Activated naive CD4-positive, alpha-beta T cell treated with anti-CD3 and anti-CD28 coated beads for 36 hours (primary cell): Measurements from ENCODE around the gene HAP1. TPM values are rescaled to one million over a fixed set of nuclear protein-coding genes. Genes with fewer than 3 reads are reported as not detected.
"Not testable (repeated sequence)": the region's sequence is repeated elsewhere in the genome, so short reads cannot be mapped to it uniquely, and the experiment has no call there.

Source experiments
- CTCF ChIA-PET: fragments of 350-600 bp; sonication (Branson Sonifier 250); formaldehyde crosslinking; loops from one replicate; lab custom pipeline; 2021; ENCODE audit warnings: antibody characterized with exemption; lab: Charles Lee
- DNase-seq: peaks from one replicate; pipeline ENCODE4 v3.0.0-alpha.2; 2020
- H3K27ac Mint-ChIP-seq: one replicate; pipeline ENCODE4 v1.8.0; 2021; ENCODE audit warnings: mild to moderate bottlenecking, mixed read lengths
- H3K27me3 Mint-ChIP-seq: one replicate; pipeline ENCODE4 v1.8.0; 2021; ENCODE audit warnings: low read depth, mixed read lengths
- H3K36me3 Mint-ChIP-seq: one replicate; pipeline ENCODE4 v1.8.0; 2021; ENCODE audit warnings: low read depth, mixed read lengths
- H3K4me1 Mint-ChIP-seq: one replicate; pipeline ENCODE4 v1.8.0; 2021; ENCODE audit warnings: low read depth, mixed read lengths
- H3K4me3 Mint-ChIP-seq: one replicate; pipeline ENCODE4 v1.8.0; 2021; ENCODE audit warnings: mild to moderate bottlenecking, moderate library complexity, mixed read lengths
- H3K9me3 Mint-ChIP-seq: one replicate; pipeline ENCODE4 v1.8.0; 2021; ENCODE audit warnings: mixed read lengths
- intact Hi-C: fragments of 100-400 bp; cut with micrococcal nuclease; formaldehyde crosslinking; loops from one replicate; pipeline ENCODE4 v1.15.1; 2023
- total RNA-seq, 2 experiments: library from RNA; stranded (reverse); gene quantifications; one replicate each; pipeline ENCODE4 v1.2.3, GENCODE V29; 2021

HAP1 gene, protein sequence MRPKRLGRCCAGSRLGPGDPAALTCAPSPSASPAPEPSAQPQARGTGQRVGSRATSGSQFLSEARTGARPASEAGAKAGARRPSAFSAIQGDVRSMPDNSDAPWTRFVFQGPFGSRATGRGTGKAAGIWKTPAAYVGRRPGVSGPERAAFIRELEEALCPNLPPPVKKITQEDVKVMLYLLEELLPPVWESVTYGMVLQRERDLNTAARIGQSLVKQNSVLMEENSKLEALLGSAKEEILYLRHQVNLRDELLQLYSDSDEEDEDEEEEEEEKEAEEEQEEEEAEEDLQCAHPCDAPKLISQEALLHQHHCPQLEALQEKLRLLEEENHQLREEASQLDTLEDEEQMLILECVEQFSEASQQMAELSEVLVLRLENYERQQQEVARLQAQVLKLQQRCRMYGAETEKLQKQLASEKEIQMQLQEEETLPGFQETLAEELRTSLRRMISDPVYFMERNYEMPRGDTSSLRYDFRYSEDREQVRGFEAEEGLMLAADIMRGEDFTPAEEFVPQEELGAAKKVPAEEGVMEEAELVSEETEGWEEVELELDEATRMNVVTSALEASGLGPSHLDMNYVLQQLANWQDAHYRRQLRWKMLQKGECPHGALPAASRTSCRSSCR
- not detected for total RNA-seq

GRCh38 chr17:41734139-41734948 is at the start of gene HAP1:
TSS of gene HAP1 (minus strand) at chr17:41734643. CDS start at chr17:41734634, 9 bp downstream.
- H3K27me3 Mint-ChIP-seq: peaks cover 49% of the 10 kb centered on the region
- H3K4me1 Mint-ChIP-seq: peaks cover 3% of the 10 kb centered on the region
- DNase-seq: no peak
- no peak within 1 kb of the TSS for H3K4me3 Mint-ChIP-seq
- H3K9me3 Mint-ChIP-seq: no peaks in the 10 kb centered on the region
- no peaks in the 10 kb centered on the region for H3K36me3 Mint-ChIP-seq
- CTCF ChIA-PET: no interaction called here
- intact Hi-C loops: loop anchor here (10.0 kb wide), 1 partner anchor 130 kb away; the partner anchor contains the start of gene KLHL11
- no peak within 1 kb of the TSS for H3K27ac Mint-ChIP-seq

DNA sequence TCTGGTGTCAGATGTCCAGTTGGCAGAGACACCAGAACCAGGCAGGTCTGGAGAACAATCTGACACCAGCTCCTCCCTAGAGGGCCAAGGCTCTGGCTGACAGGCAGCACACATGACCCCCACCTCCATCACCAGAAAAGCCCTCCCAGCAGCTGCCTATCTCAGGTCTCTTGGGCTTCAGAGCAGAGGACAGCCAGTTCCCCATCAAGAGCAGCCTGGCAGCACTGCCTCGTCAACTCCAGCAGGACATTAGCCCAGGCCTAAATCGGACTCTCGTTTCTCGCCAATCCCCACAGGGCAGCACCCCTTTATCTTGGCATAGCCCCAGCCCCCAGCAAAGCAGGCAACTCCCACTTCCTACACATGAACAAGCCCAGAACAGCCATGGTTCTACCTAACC is 47.7 kb upstream of the HAP1 start:
- intact Hi-C loops: no loop called here
- Mint-ChIP-seq H3K4me1 (peaks cover 13% of the 10 kb centered on the region), H3K27me3 (peaks cover 23% of the 10 kb centered on the region), H3K4me3 (no peak overlapping the region), H3K9me3 (no peaks in the 10 kb centered on the region), H3K36me3 (no peaks in the 10 kb centered on the region), H3K27ac (no peak overlapping the region)
- CTCF ChIA-PET: no interaction called here
- DNase-seq: no peak

GRCh38 chr17:41781404-41782110 is 47.1 kb upstream of the HAP1 start:
- H3K27me3 Mint-ChIP-seq: peaks cover 23% of the 10 kb centered on the region
- H3K27ac Mint-ChIP-seq: no peak overlapping the region
- H3K4me3 Mint-ChIP-seq: no peak overlapping the region
- CTCF ChIA-PET: interaction anchor here (0.7 to 1.6 kb wide), 2 partner anchors 10 to 44 kb away, joined by 4 read pairs; no protein-coding TSS in a partner anchor
- DNase-seq: no peak
- peaks cover 9% of the 10 kb centered on the region for H3K4me1 Mint-ChIP-seq
- intact Hi-C loops: no loop called here
- H3K36me3 Mint-ChIP-seq: no peaks in the 10 kb centered on the region
- no peaks in the 10 kb centered on the region for H3K9me3 Mint-ChIP-seq

- Mint-ChIP-seq H3K27ac (no peak overlapping the region), H3K9me3 (no peaks in the 10 kb centered on the region), H3K4me1 (peaks cover 2% of the 10 kb centered on the region), H3K36me3 (no peaks in the 10 kb centered on the region), H3K4me3 (no peak overlapping the region), H3K27me3 (peaks cover 18% of the 10 kb centered on the region)
- CTCF ChIA-PET: interaction anchor here (0.7 kb wide), 1 partner anchor 8 kb away, joined by 3 read pairs; no protein-coding TSS in a partner anchor
- no peak for DNase-seq
- intact Hi-C loops: no loop called here
Observed at GRCh38 chr17:41779954-41780353, 45.5 kb upstream of the HAP1 start.

GRCh38 chr17:41777574-41778188 is 43.2 kb upstream of the HAP1 start:
- Mint-ChIP-seq H3K27me3 (peaks cover 8% of the 10 kb centered on the region), H3K4me1 (no peaks in the 10 kb centered on the region), H3K9me3 (no peaks in the 10 kb centered on the region), H3K36me3 (no peaks in the 10 kb centered on the region), H3K27ac (no peak overlapping the region), H3K4me3 (no peak overlapping the region)
- CTCF ChIA-PET: interaction anchor here (1.2 kb wide), 1 partner anchor 82 kb away, joined by 3 read pairs; no protein-coding TSS in a partner anchor
- intact Hi-C loops: no loop called here
- no peak for DNase-seq

DNA sequence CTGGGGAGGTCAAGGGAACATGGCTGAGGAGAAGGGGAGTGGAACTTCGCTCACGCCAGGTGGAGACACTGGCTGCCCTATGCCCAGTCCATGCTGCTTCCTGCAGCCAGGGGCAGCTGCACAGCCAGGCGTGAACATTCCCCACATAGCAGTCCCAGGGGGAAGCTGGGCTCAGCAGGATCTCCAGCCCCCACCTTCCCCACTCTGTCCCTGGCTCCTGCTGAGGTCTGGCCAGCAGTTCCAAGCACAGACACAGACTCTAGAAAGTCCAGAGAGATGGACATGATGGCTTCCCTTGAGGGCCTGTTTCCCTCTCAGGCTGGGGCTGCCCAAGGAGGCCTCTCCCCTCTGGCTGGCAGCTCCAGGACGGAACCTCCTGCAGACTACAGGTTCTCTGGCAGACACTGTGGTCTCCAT is 42.7 kb upstream of the HAP1 start:
- Mint-ChIP-seq H3K4me1 (no peaks in the 10 kb centered on the region), H3K36me3 (no peaks in the 10 kb centered on the region), H3K27ac (no peak overlapping the region), H3K4me3 (no peak overlapping the region), H3K9me3 (no peaks in the 10 kb centered on the region), H3K27me3 (peaks cover 4% of the 10 kb centered on the region)
- intact Hi-C loops: no loop called here
- CTCF ChIA-PET: interaction anchor here (1.2 kb wide), 1 partner anchor 81 kb away, joined by 3 read pairs; no protein-coding TSS in a partner anchor
- no peak for DNase-seq

- H3K27ac Mint-ChIP-seq, H3K36me3 Mint-ChIP-seq, H3K4me3 Mint-ChIP-seq, H3K4me1 Mint-ChIP-seq, H3K27me3 Mint-ChIP-seq, DNase-seq, intact Hi-C loops, CTCF ChIA-PET, H3K9me3 Mint-ChIP-seq: not testable (repeated sequence)
Observed at GRCh38 chr17:41776262-41776900, 41.9 kb upstream of the HAP1 start.

- Mint-ChIP-seq H3K4me3 (no peak overlapping the region), H3K9me3 (no peaks in the 10 kb centered on the region), H3K36me3 (no peaks in the 10 kb centered on the region), H3K4me1 (no peaks in the 10 kb centered on the region), H3K27ac (no peak overlapping the region), H3K27me3 (no peaks in the 10 kb centered on the region)
- CTCF ChIA-PET: no interaction called here
- intact Hi-C loops: no loop called here
- no peak for DNase-seq
Observed at GRCh38 chr17:41775394-41776226, 41.2 kb upstream of the HAP1 start.

DNA sequence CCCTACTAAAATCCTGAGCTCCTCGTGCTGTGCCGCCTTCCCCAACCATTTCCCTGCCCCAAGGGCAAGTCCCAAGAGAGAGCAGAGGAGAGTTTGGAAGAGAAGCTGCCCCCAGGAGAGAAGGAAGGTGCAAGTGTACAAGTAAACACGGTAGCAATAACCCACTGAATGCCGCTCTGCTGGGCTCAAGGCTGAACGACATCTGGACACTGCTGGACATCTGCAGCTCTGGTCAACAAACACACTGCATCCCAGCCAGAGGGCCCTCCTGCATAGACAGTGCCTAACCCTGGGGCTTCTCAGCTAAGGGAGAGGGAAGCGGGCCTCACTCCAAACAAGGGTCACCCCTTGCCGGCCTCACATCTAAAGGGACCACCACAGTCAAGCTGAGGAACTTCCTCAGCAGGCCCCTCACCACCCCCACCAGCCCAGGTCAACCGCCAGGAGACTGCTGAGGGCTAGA is 39.3 kb upstream of the HAP1 start:
- Mint-ChIP-seq H3K36me3 (no peaks in the 10 kb centered on the region), H3K9me3 (no peaks in the 10 kb centered on the region), H3K4me3 (no peak overlapping the region), H3K27ac (no peak overlapping the region), H3K27me3 (no peaks in the 10 kb centered on the region), H3K4me1 (no peaks in the 10 kb centered on the region)
- no peak for DNase-seq
- intact Hi-C loops: no loop called here
- CTCF ChIA-PET: interaction anchor here (1.0 kb wide), 1 partner anchor 37 kb away, joined by 3 read pairs; no protein-coding TSS in a partner anchor

GRCh38 chr17:41773190-41773588 is 38.7 kb upstream of the HAP1 start:
- Mint-ChIP-seq H3K4me3 (no peak overlapping the region), H3K27ac (no peak overlapping the region), H3K36me3 (no peaks in the 10 kb centered on the region), H3K27me3 (no peaks in the 10 kb centered on the region), H3K4me1 (no peaks in the 10 kb centered on the region), H3K9me3 (no peaks in the 10 kb centered on the region)
- intact Hi-C loops: no loop called here
- no peak for DNase-seq
- CTCF ChIA-PET: interaction anchor here (1.0 kb wide), 1 partner anchor 36 kb away, joined by 3 read pairs; no protein-coding TSS in a partner anchor
